GM13977 (cell line): Measurements from ENCODE around the gene BCL11A.

ENCODE experiments used
- DNase-seq: peaks from one replicate; pipeline ENCODE4 v3.0.0; 2012; ENCODE audit warnings: low spot score
- CTCF ChIP-seq: IDR thresholded peaks from 2 replicates; pipeline ENCODE4 v1.5.1; 2012; ENCODE audit warnings: mild to moderate bottlenecking, control low read depth; ENCODE audit not compliant: insufficient read depth; ENCODE audit errors: extremely low read depth, missing control alignments
- in situ Hi-C: fragments of 300-500 bp; cut with MboI; formaldehyde crosslinking; loops from one replicate; pipeline ENCODE4 v1.12.0; 2022; ENCODE audit warnings: low sequenced_read_pairs, low pct_unique_long_range_greater_than_20kb, mixed read lengths, inconsistent platforms; ENCODE audit not compliant: unreplicated experiment

Gene BCL11A

GRCh38 chr2:60496475-60496874, 57.0 kb downstream of the BCL11A start:
- in situ Hi-C loops = no loop called here
- no peak for DNase-seq
- no peak for TF ChIP-seq CTCF

GRCh38 chr2:60495041-60495625, 58.3 kb downstream of the BCL11A start:
- DNase-seq = no peak
- in situ Hi-C loops = no loop called here
- no peak for TF ChIP-seq CTCF

- in situ Hi-C loops = no loop called here
- DNase-seq = no peak
- no peak for TF ChIP-seq CTCF
These were observed 59.6 kb downstream of the BCL11A start for GRCh38 chr2:60493804-60494387.

GRCh38 chr2:60492548-60492947, 60.9 kb downstream of the BCL11A start:
- in situ Hi-C loops = no loop called here
- no peak for DNase-seq
- TF ChIP-seq CTCF = no peak

- no peak for TF ChIP-seq CTCF
- in situ Hi-C loops = no loop called here
- DNase-seq = no peak
These were observed 62.6 kb downstream of the BCL11A start for GRCh38 chr2:60490848-60491247.

- no peak for DNase-seq
- in situ Hi-C loops = no loop called here
- TF ChIP-seq CTCF = no peak
These were observed 63.0 kb downstream of the BCL11A start for GRCh38 chr2:60490441-60490840.
